ENCODE results near the gene MVB12B.
A peak's percentile ranks its signal among the peaks of the same experiment; 100 is the strongest.

Gene MVB12B

GRCh38 chr9:126303488-126303887 is 23.1 kb upstream of the MVB12B start:
- no peak for DNase-seq (ENCODE audit: low read depth)

GRCh38 chr9:126304207-126304970 is 22.2 kb upstream of the MVB12B start:
- DNase-seq (ENCODE audit: low read depth): no peak

GRCh38 chr9:126304971-126305320 is 21.7 kb upstream of the MVB12B start:
- DNase-seq (ENCODE audit: low read depth): no peak

GRCh38 chr9:126306071-126306647 is 20.5 kb upstream of the MVB12B start:
- DNase-seq (ENCODE audit: low read depth): no peak

- no peak for DNase-seq (ENCODE audit: low read depth)
Observed at GRCh38 chr9:126307322-126308061, 19.1 kb upstream of the MVB12B start.

- no peak for DNase-seq (ENCODE audit: low read depth)
Observed at GRCh38 chr9:126309427-126310189, 17.0 kb upstream of the MVB12B start.

GRCh38 chr9:126312584-126313551 is 13.8 kb upstream of the MVB12B start:
- no peak for DNase-seq (ENCODE audit: low read depth)

- no peak for DNase-seq (ENCODE audit: low read depth)
Observed at GRCh38 chr9:126316085-126316655, 10.5 kb upstream of the MVB12B start.

- DNase-seq (ENCODE audit: low read depth): peak; percentile 15
Observed at GRCh38 chr9:126317513-126317912, 9.1 kb upstream of the MVB12B start.

- no peak for DNase-seq (ENCODE audit: low read depth)
Observed at GRCh38 chr9:126318858-126319257, 7.8 kb upstream of the MVB12B start.

- no peak for DNase-seq (ENCODE audit: low read depth)
Observed at GRCh38 chr9:126319671-126320070, 7.0 kb upstream of the MVB12B start.

- no peak for DNase-seq (ENCODE audit: low read depth)
Observed at GRCh38 chr9:126320158-126320922, 6.3 kb upstream of the MVB12B start.

GRCh38 chr9:126321742-126322141 is 4.9 kb upstream of the MVB12B start:
- DNase-seq (ENCODE audit: low read depth): no peak

- DNase-seq (ENCODE audit: low read depth): no peak
Observed at GRCh38 chr9:126325821-126326220, 808 bp upstream of the MVB12B start.

GRCh38 chr9:126327006-126327713 is 531 bp downstream of the MVB12B start:
- peak; percentile 9 for DNase-seq (ENCODE audit: low read depth)

GRCh38 chr9:126327714-126328185 is 1.1 kb downstream of the MVB12B start:
- DNase-seq (ENCODE audit: low read depth): no peak

- DNase-seq (ENCODE audit: low read depth): no peak
Observed at GRCh38 chr9:126328407-126328806, 1.8 kb downstream of the MVB12B start.

GRCh38 chr9:126329476-126330275 is 3.0 kb downstream of the MVB12B start:
- DNase-seq (ENCODE audit: low read depth): no peak

GRCh38 chr9:126330536-126330935 is 3.9 kb downstream of the MVB12B start:
- DNase-seq (ENCODE audit: low read depth): no peak

Data from stimulated activated CD8-positive, alpha-beta memory T cell treated with anti-CD3 and anti-CD28 coated beads, Interleukin-12 subunit alpha, Interleukin-12 subunit beta, amount 100 ng/mL, for 4 hours (primary cell).